ENCODE results near the gene CDC42EP2.
A peak's percentile ranks its signal among the peaks of the same experiment; 100 is the strongest.

The CDC42EP2 gene

GRCh38 chr11:65340226-65340625 is 25.6 kb downstream of the CDC42EP2 start:
- DNase-seq (ENCODE audit: low read depth) = no peak
- TF ChIP-seq CTCF (conservative IDR thresholded peaks at IDR 0.05; ENCODE audit: low read depth, low read length) = no peak
- no peak overlapping the region for H3K4me3 ChIP-seq (ENCODE audit: low read length)

- no peak for DNase-seq (ENCODE audit: low read depth)
- no peak overlapping the region for H3K4me3 ChIP-seq (ENCODE audit: low read length)
- no peak for TF ChIP-seq CTCF (conservative IDR thresholded peaks at IDR 0.05; ENCODE audit: low read depth, low read length)
Observed at GRCh38 chr11:65341856-65342255, 27.2 kb downstream of the CDC42EP2 start.

- no peak for DNase-seq (ENCODE audit: low read depth)
- H3K4me3 ChIP-seq (ENCODE audit: low read length) = no peak overlapping the region
- no peak for TF ChIP-seq CTCF (conservative IDR thresholded peaks at IDR 0.05; ENCODE audit: low read depth, low read length)
Observed at GRCh38 chr11:65351511-65351910, 36.8 kb downstream of the CDC42EP2 start.

GRCh38 chr11:65352783-65353182 is 38.1 kb downstream of the CDC42EP2 start:
- peak; percentile 48 for TF ChIP-seq CTCF (conservative IDR thresholded peaks at IDR 0.05; ENCODE audit: low read depth, low read length)
- no peak overlapping the region for H3K4me3 ChIP-seq (ENCODE audit: low read length)
- DNase-seq (ENCODE audit: low read depth) = no peak

- DNase-seq (ENCODE audit: low read depth) = no peak
- H3K4me3 ChIP-seq (ENCODE audit: low read length) = no peak overlapping the region
- no peak for TF ChIP-seq CTCF (conservative IDR thresholded peaks at IDR 0.05; ENCODE audit: low read depth, low read length)
Observed at GRCh38 chr11:65353376-65353775, 38.7 kb downstream of the CDC42EP2 start.

- TF ChIP-seq CTCF (conservative IDR thresholded peaks at IDR 0.05; ENCODE audit: low read depth, low read length) = no peak
- DNase-seq (ENCODE audit: low read depth) = no peak
- peak overlapping the region; percentile 71 for H3K4me3 ChIP-seq (ENCODE audit: low read length)
Observed at GRCh38 chr11:65353900-65354264, 39.2 kb downstream of the CDC42EP2 start.

GRCh38 chr11:65354265-65355012 is 39.8 kb downstream of the CDC42EP2 start, which contains the start of gene TIGD3:
Gene TIGD3 (plus strand): TSS chr11:65354751. CDS start chr11:65355809, 1,058 bp downstream.
- peak; percentile 75 for DNase-seq (ENCODE audit: low read depth)
- TF ChIP-seq CTCF (conservative IDR thresholded peaks at IDR 0.05; ENCODE audit: low read depth, low read length) = no peak
- H3K4me3 ChIP-seq (ENCODE audit: low read length) = peak within 1 kb of the TSS; percentile 71

All from retinal pigment epithelial cell (primary cell).